Spleen (tissue), 7 donors: ENCODE data around the gene RMRP.

Experiments
- POLR2A ChIP-seq, 3 donors: fragments of 450-650 bp; IDR thresholded peaks; one replicate each; pipeline ENCODE4 v1.5.1; 2017; ENCODE audit warnings: antibody characterized with exemption in 3 of 3, mild to moderate bottlenecking in 1 of 3
- TF ChIP-seq, protein P1 (sequence below), 11 experiments: fragments of 200-600 bp in 7 of 11; fragments of 450-650 bp in 4 of 11; sonication (generic) in 4 of 11; IDR thresholded peaks in 8 of 11; conservative IDR thresholded peaks in 3 of 11; 1 replicate in 7 of 11; 2 replicates in 4 of 11; pipeline versions ENCODE4 v1.4.0 to v1.8.0; 2016 to 2021; ENCODE audit warnings: antibody characterized with exemption in 11 of 11, inconsistent platforms in 4 of 11, mild to moderate bottlenecking in 1 of 11
- donor health status: DM: no; HTN: no; CAD: no; lungs with moderate emphysema.
- donor health status: DM: no; HTN: no; CAD: no.
- donor health status: DM: no; HTN: no; CAD: no.

DNA sequence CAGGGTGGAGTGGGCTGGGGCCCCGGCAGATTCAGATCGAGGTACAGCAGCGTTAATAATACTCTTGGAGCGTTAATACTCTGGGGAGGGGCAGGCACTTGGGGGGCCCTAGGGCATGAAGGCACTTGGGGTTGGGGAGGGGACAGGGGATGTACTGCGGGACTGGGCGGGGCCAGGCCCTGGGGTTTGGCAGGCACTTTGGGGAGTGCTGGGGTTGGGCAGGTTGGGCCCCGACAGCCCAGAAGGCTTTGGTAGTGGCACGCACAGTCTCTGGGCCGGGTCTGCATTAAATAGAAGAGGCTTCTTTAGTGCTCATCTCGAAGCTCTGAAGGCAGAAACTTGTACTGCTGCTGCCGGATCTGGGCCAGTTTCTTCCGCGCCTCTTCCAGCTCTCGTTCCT lies 39.7 kb upstream of the RMRP start:
- no peak for TF ChIP-seq POLR2A (IDR thresholded peaks at IDR 0.05)
- TF ChIP-seq, protein P1, sequence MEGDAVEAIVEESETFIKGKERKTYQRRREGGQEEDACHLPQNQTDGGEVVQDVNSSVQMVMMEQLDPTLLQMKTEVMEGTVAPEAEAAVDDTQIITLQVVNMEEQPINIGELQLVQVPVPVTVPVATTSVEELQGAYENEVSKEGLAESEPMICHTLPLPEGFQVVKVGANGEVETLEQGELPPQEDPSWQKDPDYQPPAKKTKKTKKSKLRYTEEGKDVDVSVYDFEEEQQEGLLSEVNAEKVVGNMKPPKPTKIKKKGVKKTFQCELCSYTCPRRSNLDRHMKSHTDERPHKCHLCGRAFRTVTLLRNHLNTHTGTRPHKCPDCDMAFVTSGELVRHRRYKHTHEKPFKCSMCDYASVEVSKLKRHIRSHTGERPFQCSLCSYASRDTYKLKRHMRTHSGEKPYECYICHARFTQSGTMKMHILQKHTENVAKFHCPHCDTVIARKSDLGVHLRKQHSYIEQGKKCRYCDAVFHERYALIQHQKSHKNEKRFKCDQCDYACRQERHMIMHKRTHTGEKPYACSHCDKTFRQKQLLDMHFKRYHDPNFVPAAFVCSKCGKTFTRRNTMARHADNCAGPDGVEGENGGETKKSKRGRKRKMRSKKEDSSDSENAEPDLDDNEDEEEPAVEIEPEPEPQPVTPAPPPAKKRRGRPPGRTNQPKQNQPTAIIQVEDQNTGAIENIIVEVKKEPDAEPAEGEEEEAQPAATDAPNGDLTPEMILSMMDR (IDR thresholded peaks at IDR 0.05 in 8 of 11, conservative IDR thresholded peaks at IDR 0.05 in 3 of 11) = no peak
